LNCAP (cell line): ENCODE data around the gene LIN37.

Experiments
- TF ChIP-seq, protein P1 (sequence below): fragments of 450-650 bp; IDR thresholded peaks from 2 replicates; pipeline ENCODE4 v1.5.1; 2017; ENCODE audit warnings: mild to moderate bottlenecking

LIN37 gene

DNA sequence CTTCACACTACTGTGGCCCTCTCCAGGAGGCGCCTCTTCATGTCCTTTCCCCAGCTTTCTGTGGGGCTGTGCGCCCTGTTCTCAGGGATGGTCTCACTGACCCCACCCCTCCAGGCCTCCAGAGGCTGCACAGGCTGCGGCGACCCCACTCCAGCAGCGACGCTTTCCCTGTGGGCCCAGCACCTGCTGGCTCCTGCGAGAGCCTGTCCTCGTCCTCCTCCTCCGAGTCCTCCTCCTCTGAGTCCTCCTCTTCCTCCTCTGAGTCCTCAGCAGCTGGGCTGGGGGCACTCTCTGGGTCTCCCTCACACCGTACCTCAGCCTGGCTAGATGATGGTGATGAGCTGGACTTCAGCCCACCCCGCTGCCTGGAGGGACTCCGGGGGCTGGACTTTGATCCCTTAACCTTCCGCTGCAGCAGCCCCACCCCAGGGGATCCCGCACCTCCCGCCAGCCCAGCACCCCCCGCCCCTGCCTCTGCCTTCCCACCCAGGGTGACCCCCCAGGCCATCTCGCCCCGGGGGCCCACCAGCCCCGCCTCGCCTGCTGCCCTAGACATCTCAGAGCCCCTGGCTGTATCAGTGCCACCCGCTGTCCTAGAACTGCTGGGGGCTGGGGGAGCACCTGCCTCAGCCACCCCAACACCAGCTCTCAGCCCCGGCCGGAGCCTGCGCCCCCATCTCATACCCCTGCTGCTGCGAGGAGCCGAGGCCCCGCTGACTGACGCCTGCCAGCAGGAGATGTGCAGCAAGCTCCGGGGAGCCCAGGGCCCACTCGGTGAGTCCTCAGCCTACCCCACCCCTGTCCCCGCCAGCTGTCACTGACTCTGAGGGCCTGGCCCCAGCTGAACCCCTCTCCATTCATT, 38.2 kb downstream of the LIN37 start:
- TF ChIP-seq, protein P1, sequence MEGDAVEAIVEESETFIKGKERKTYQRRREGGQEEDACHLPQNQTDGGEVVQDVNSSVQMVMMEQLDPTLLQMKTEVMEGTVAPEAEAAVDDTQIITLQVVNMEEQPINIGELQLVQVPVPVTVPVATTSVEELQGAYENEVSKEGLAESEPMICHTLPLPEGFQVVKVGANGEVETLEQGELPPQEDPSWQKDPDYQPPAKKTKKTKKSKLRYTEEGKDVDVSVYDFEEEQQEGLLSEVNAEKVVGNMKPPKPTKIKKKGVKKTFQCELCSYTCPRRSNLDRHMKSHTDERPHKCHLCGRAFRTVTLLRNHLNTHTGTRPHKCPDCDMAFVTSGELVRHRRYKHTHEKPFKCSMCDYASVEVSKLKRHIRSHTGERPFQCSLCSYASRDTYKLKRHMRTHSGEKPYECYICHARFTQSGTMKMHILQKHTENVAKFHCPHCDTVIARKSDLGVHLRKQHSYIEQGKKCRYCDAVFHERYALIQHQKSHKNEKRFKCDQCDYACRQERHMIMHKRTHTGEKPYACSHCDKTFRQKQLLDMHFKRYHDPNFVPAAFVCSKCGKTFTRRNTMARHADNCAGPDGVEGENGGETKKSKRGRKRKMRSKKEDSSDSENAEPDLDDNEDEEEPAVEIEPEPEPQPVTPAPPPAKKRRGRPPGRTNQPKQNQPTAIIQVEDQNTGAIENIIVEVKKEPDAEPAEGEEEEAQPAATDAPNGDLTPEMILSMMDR: no peak

GRCh38 chr19:35787227-35787799, 38.9 kb downstream of the LIN37 start:
- TF ChIP-seq, protein P1: no peak

GRCh38 chr19:35788205-35788960, 40.0 kb downstream of the LIN37 start:
- TF ChIP-seq, protein P1: no peak

- TF ChIP-seq, protein P1: no peak
These were observed 41.0 kb downstream of the LIN37 start for GRCh38 chr19:35789195-35789977.

- TF ChIP-seq, protein P1: no peak
These were observed 41.9 kb downstream of the LIN37 start for GRCh38 chr19:35789978-35790944.

- TF ChIP-seq, protein P1: no peak
These were observed 42.8 kb downstream of the LIN37 start for GRCh38 chr19:35790981-35791813.
